Measurements from ENCODE around the gene SEC11A. TPM values are rescaled to one million over a fixed set of nuclear protein-coding genes. Genes with fewer than 3 reads are reported as not detected.
A peak's percentile ranks its signal among the peaks of the same experiment; 100 is the strongest.

The SEC11A gene
- total RNA-seq, 1 donor from 2014 or later, result 589 TPM

- no peak overlapping the region for H3K4me2 ChIP-seq
- no peak overlapping the region for H3K9ac ChIP-seq
- H3K4me1 Mint-ChIP-seq, result peaks cover 14% of the 10 kb centered on the region
- H3K4me3 Mint-ChIP-seq, result no peak overlapping the region
- H3K36me3 Mint-ChIP-seq, result peaks cover 31% of the 10 kb centered on the region
- no peak overlapping the region for H3K27ac ChIP-seq
- no peaks in the 10 kb centered on the region for H3K9me3 ChIP-seq (ENCODE audit: low read depth)
- H3K79me2 ChIP-seq (ENCODE audit: low read depth), result no peaks in the 10 kb centered on the region
- H3K27ac Mint-ChIP-seq, result no peak overlapping the region
- H4K20me1 ChIP-seq (ENCODE audit: low read depth), result peaks cover 22% of the 10 kb centered on the region
- peaks cover 24% of the 10 kb centered on the region for H3F3A ChIP-seq (ENCODE audit: low read depth)
- peaks cover 7% of the 10 kb centered on the region for H3K4me1 ChIP-seq
- TF ChIP-seq EZH2 (IDR thresholded peaks at IDR 0.05) (no peak), EZH2phosphoT487 (IDR thresholded peaks at IDR 0.05) (no peak)
- TF ChIP-seq, protein P1, sequence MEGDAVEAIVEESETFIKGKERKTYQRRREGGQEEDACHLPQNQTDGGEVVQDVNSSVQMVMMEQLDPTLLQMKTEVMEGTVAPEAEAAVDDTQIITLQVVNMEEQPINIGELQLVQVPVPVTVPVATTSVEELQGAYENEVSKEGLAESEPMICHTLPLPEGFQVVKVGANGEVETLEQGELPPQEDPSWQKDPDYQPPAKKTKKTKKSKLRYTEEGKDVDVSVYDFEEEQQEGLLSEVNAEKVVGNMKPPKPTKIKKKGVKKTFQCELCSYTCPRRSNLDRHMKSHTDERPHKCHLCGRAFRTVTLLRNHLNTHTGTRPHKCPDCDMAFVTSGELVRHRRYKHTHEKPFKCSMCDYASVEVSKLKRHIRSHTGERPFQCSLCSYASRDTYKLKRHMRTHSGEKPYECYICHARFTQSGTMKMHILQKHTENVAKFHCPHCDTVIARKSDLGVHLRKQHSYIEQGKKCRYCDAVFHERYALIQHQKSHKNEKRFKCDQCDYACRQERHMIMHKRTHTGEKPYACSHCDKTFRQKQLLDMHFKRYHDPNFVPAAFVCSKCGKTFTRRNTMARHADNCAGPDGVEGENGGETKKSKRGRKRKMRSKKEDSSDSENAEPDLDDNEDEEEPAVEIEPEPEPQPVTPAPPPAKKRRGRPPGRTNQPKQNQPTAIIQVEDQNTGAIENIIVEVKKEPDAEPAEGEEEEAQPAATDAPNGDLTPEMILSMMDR (IDR thresholded peaks at IDR 0.05), result no peak
- peaks cover 32% of the 10 kb centered on the region for H3K27me3 ChIP-seq
- no peak overlapping the region for H3K4me3 ChIP-seq
- no peak for DNase-seq (ENCODE audit: low spot score)
- no peaks in the 10 kb centered on the region for H3K9me3 Mint-ChIP-seq
- no peaks in the 10 kb centered on the region for H3K27me3 Mint-ChIP-seq (ENCODE audit: insufficient read depth, low read depth)
- H2AFZ ChIP-seq (replicated peaks), result no peak overlapping the region
- no peaks in the 10 kb centered on the region for H3K36me3 ChIP-seq
Observed at GRCh38 chr15:84638103-84638502, 77.8 kb downstream of the SEC11A start.

GRCh38 chr15:84634228-84634837 lies 81.6 kb downstream of the SEC11A start:
- Histone ChIP-seq H3K4me2 (peak overlapping the region; percentile 92), H3K4me1 (peaks cover 12% of the 10 kb centered on the region)

DNA sequence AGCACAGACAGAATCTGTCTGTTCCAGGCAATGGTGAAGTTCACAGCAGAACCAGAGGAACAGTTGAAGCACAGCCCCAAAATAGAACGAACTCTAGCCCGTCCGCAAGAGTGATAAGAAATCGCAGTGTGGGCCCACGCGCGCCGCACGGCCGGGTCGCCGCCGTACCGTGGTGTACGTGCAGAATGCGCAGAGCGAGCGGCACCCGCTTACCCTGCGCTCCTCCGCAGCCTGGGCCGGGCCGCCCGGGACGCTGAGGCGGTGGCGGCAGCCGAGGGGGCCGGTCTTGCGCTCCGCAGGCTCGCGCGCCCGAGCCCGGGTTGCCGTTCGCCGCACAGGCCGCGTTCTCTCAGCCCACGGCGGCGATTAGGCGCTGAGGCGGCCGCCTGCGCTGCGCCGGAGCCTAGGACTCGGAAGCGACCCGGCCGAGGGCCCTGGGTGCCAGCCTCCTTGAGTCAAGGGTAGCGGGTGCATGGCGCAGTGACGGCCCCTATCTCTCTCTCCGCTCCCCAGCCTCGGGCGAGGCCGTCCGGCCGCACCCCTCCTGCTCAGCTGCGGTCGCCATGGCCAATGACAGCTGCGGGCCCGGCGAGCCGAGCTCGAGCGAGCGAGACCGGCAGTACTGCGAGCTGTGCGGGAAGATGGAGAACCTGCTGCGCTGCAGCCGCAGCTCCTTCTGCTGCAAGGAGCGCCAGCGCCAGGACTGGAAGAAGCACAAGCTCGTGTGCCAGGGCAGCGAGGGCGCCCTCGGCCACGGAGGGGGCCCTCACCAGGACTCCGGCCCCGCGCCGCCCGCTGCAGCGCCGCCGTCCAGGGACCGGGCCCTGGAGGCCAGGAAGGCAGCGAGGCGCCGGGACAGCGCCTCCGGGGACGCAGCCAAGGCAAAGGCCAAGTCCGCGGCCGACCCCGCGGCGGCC lies 82.4 kb downstream of the SEC11A start:
- Histone ChIP-seq H3K27me3 (peaks cover 48% of the 10 kb centered on the region), H3K4me1 (peaks cover 12% of the 10 kb centered on the region), H3K27ac (no peak overlapping the region), H2AFZ (replicated peaks) (peak overlapping the region; percentile 40), H4K20me1 (ENCODE audit: low read depth) (peaks cover 24% of the 10 kb centered on the region), H3K9ac (no peak overlapping the region), H3K4me2 (peak overlapping the region; percentile 92), H3K9me3 (ENCODE audit: low read depth) (no peaks in the 10 kb centered on the region), H3K79me2 (ENCODE audit: low read depth) (no peaks in the 10 kb centered on the region), H3F3A (ENCODE audit: low read depth) (peaks cover 12% of the 10 kb centered on the region), H3K4me3 (peak overlapping the region; percentile 68), H3K36me3 (no peaks in the 10 kb centered on the region)
- Mint-ChIP-seq H3K4me1 (peaks cover 26% of the 10 kb centered on the region), H3K4me3 (peak overlapping the region; percentile 89), H3K27me3 (ENCODE audit: insufficient read depth, low read depth) (no peaks in the 10 kb centered on the region), H3K36me3 (peaks cover 12% of the 10 kb centered on the region), H3K27ac (peak overlapping the region; percentile 68), H3K9me3 (no peaks in the 10 kb centered on the region)
- DNase-seq (ENCODE audit: low spot score), result peak; percentile 79
- TF ChIP-seq, protein P1 (IDR thresholded peaks at IDR 0.05), result no peak
- TF ChIP-seq EZH2phosphoT487 (IDR thresholded peaks at IDR 0.05) (peak; percentile 68), EZH2 (IDR thresholded peaks at IDR 0.05) (peak; percentile 73)

More at GRCh38 chr15:84634228-84634837, 81.6 kb downstream of the SEC11A start:
- no peak for DNase-seq (ENCODE audit: low spot score)
- no peaks in the 10 kb centered on the region for H3K9me3 Mint-ChIP-seq
- Histone ChIP-seq H2AFZ (replicated peaks) (no peak overlapping the region), H3K9me3 (ENCODE audit: low read depth) (no peaks in the 10 kb centered on the region), H3F3A (ENCODE audit: low read depth) (peaks cover 16% of the 10 kb centered on the region), H3K27ac (no peak overlapping the region), H4K20me1 (ENCODE audit: low read depth) (peaks cover 24% of the 10 kb centered on the region), H3K79me2 (ENCODE audit: low read depth) (no peaks in the 10 kb centered on the region), H3K27me3 (peaks cover 48% of the 10 kb centered on the region), H3K36me3 (no peaks in the 10 kb centered on the region), H3K4me3 (peak overlapping the region; percentile 68), H3K9ac (no peak overlapping the region)
- no peaks in the 10 kb centered on the region for H3K27me3 Mint-ChIP-seq (ENCODE audit: insufficient read depth, low read depth)
- peak overlapping the region; percentile 80 for H3K4me3 Mint-ChIP-seq
- peaks cover 30% of the 10 kb centered on the region for H3K4me1 Mint-ChIP-seq
- peak; percentile 52 for TF ChIP-seq EZH2 (IDR thresholded peaks at IDR 0.05)
- TF ChIP-seq, protein P1 (IDR thresholded peaks at IDR 0.05), result no peak
- peaks cover 16% of the 10 kb centered on the region for H3K36me3 Mint-ChIP-seq
- H3K27ac Mint-ChIP-seq, result no peak overlapping the region

Data from neural progenitor cell (in vitro differentiated cells).